C1 segment of cervical spinal cord (tissue), 14 donors: Measurements from ENCODE around the gene ERAL1.
"Not testable (repeated sequence)": the region's sequence is repeated elsewhere in the genome, so short reads cannot be mapped to it uniquely, and the experiment has no call there.

ENCODE experiments used
- DNase-seq, 14 donors: peaks; one replicate each; lab custom pipeline; 2025; lab: John Stamatoyannopoulos, UW

The ERAL1 gene

DNA sequence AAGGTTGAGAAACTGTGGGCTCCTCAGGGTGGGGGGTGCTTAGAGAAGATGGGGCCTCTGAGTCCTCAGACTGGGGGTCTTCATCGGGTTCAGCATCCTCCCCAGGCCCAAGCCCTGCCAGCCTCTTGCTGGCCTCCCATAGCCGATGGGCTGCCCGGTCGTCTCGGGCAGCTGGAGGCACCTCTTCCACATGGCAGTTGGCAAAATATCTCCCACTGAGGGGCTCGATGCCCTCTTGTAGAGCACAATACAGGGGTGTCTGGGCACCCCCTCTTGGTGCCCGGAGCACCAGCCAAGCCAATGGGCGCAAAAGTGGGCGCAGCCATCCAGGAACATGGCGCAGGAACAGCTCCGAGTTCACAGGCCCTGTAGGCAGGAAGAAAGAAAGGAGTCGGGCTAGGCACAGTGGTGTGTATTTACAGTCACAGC lies 43.7 kb downstream of the ERAL1 start:
- no peak for DNase-seq

DNA sequence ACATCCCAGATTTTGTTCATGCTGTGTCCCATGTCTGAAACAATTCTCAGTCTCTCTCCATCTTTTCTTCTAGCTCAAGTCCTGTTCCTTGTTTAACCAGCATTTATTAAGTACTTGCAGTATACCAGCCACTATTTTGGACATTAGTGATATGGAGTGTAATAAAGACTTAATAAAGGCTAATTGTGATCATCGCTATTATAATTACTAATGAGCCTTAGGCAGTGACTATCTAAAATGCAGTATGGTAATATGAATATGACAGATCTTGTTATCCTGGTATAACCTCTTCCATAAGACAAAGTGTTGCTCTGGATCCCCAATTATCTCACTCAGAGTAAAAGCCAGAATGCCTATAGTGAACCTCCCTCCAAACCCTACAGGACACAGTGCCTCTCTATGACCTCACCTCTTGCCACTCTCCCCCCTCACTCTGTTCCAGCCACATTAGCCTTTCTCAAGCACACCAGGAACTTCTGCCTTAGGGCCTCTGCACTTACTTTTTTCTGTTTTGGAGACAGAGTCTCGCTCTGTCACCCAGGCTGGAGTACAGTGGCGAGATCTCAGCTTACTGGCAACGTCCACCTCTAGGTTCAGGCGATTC lies 44.5 kb downstream of the ERAL1 start:
- DNase-seq = no peak

DNA sequence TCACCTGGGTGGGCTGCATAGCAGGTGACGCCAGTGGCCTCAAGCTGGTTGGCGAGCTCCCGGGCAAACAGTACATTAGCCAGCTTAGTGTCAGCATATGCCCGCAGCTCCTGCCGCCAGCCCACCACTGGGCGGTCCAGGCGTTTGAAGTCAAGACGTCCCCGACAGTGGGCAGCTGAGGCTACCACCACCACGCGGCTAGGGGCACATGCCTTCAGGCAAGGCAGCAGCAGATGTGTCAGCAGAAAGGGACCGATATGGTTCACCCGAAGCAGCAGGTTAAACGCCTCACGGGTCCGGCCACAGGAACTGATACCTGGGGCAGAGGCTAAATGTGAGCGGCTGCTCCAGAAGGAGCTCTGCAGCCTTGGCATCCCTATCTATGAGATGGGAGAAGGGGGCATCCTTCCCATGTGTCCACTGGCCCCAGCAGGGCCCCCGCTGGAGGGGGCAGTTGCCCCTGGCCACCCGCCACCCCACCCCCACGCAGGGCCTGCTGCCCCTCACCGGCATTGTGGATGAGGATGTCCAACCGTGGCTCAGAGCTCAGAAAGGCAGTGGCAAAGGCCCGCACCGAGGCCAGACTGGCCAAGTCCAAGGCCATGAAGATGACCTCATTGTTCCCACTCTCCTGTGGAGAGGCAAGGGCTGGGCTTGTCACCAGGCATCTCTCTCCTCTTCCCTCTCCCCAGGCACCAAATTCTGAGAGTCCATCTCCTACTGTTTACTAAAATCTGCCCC lies 46.3 kb downstream of the ERAL1 start:
- DNase-seq = peak in 1 of 14 donors; percentile 66

DNA sequence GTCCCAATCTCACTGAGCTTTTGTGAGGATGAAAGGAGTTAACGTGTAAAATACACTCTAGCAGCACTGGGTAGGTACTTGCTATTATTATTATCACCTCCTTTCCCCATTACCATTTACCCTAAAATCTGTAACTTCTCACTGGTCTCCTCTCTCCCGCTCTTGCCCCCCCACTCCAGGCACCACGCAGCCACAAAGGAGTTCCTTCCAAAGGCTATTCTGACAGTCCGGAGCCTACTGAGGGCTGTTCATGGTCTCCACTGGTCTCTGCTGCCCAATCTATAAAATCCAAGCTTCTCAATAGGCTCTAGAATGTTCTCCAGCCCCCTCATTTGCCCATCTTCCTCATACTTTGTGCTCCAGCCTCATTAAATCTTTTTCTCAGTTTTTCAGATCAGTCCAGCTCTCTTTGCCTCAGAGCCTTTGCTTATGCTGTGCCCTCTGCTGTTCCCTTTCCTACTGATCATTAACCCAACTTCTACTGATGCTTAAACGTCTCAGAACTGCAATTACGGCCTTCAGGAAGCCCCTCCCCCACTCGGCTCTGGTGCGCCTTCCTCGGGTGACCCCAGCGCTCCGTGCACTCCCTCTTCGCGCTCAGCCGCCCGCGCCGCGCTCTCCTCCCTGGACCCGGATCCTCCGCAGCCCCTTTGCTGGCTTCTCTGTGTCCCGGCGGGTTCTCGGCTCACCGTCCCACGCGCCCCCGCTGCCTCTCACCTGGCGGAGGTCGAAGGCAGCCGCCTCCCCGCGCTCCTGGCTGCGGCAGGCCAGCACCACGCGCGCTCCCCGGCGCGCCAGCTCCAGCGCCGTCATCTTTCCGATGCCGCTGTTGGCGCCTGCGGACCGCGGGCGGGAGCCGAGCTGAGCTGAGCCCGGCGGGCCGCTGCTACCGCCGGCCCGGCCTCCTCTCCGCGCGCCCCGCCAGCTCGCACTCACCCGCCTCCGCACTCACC lies 47.3 kb downstream of the ERAL1 start:
- peak in 4 of 14 donors; percentile 60 to 75 (median 68) for DNase-seq

DNA sequence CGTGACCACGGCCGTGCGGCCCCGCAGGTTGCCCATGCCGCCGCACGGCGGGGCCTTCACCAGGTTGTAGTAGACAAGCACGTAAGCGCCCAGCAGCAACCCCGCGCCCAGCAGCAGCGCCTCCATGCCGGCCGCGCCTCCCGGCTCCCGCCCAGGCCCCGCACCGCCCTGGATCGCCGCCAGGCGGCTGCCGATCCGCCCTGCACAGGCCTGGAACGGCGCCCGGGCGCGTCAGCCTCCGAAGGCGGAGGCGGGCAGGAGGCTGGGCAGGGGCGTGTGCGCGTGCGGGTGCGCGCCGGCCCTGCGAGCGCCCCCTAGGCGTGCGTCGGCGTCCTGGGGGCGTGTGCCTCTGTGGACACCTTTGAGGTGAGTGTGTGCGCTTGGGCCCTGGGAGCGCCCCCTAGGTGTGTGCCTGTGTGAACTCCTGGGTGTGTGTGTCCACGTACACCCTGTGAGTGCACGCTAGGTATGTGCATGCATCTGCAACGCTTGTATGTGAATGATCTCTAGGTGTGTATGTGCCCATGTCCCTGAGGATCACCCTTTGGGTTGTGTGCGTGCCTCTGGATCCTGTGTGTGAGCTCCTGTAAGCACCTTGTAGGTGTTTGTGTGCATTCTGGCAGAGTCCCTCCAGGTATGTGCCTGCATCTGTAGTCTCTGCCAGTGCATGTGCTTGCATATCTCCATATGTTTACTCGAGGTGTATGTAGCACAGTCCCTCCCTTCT lies 48.2 kb downstream of the ERAL1 start, which contains the start of gene DHRS13:
TSS of gene DHRS13 (minus strand) at position 261 of the 727 bp plus-strand sequence. CDS start at position 126, 135 bp downstream.
- DNase-seq = peak in 12 of 14 donors; percentile 59 to 87 (median 73)

DNA sequence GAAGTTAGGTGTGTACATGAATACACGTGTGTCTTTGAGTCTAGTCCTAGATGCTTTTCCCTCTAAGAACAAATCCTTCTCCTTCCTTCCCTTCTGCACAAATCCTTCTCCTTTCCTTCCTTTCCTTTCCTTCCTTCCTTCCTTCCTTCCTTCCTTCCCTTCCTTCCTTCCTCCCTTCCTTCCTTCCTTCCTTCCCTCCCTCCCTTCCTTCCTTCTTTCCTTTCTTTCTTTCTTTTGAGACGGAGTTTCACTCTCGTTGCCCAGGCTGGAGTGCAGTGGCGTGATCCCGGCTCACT lies 48.7 kb downstream of the ERAL1 start:
- not testable (repeated sequence) for DNase-seq

DNA sequence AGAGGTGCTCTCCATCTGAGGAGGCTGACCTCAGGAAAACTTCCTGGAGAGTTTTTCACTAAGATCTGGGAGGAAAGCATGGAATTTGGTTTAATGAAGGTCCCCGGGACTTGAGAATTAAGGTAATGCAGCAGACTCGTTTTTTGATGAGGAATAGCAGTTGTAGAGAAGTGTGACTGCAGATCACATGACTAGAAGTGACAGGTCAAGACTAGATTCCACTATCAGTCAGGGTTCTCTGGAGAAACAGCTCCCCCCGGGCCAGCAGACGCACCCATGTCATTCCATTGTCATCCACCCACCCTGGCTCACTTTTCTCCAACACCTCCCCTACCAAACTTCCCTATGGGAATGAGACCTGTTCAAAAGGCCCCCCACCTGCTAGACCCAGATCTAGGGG lies 50.0 kb downstream of the ERAL1 start:
- no peak for DNase-seq

DNA sequence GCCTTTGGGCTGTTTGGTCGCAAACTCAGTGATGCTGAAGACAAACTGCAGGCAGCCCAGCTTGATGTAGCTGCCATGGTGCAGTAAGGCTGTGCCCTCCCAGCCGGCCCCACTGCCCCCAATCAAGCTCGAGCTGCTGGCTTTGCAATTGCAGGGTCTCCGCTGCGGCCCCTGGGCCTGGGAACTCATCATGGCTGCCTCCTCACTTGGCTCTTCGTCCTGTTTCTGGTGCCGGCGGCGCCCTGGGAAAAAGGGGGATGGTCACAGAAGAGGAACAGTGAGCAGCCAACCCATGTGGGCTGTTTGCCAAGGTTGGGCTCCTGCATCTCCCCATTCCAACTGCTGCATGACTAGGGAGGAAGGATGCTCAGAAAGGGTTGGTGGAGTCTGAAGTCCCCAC lies 51.5 kb downstream of the ERAL1 start:
- DNase-seq = peak in 2 of 14 donors; percentile 2 to 29

DNA sequence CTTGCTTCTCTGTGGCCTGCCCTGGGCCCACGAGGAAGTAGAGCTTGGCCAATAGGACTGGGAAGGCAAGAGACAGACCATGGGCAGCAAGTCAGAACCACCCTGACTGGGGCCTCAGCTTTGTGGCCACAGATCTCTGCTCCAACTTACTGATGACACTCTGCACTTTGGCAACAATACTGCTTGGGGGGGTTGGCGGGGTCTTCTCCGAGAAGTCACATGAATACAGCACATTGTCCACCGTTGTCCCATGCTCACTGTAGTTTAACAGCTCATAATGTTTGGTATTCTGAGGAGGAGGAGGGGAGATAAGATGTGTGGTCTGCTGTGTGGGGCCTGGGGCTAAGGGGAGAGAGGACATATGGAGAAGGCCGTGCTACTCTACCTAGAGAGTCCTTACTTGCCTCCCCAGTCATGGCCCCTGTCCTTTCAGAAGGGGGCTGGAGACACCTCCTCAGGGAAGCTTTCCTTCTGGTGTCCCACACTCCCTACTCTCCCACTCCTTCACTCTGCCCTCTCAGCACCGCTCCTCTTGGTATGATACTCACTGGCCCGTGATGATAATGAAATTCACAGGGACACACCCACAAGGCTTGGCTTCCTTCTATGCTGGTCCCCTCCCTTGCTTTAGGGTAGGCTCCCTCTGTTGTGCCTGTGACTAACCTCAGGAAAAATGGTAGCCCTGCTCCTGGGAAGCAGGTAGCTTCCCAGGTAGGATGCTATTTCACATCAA lies 52.1 kb downstream of the ERAL1 start:
- DNase-seq = peak in 2 of 14 donors; percentile 10 to 50

DNA sequence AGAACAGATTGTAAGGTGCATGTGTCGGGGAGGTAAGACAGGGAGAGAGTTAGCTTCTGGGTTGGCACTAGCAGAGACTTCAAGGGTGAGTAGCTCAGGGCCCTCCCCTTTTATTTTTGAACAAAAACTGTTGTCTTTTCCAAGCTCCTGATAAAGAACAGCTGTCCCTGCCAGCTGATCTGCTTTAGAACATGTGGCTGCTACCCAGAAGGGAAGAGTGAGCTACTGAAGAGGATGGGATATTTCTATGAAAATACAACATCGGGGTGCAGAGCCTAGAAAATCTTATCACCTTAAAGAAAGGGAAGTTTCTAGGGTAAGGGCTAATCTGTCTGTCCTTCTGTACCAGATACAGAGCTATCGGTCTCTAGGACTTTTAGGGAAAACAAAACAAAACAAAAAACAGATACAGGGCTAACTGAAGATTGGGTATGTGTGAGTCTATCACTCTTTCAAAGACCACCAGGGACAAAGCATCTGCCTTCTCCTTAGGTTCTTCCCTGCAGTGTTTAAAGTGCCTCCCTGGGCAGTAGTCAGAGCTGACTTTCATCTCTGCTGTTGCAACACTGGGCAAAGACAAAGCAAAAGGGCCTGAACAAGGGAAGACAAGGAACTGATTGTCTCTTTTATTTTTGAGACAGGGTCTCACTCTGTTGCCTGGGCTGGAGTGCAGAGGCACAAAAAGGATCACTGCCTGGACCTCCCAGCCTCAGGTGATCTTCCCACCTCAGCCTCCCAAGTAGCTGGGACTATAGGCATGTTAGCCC lies 53.1 kb downstream of the ERAL1 start:
- DNase-seq = no peak

DNA sequence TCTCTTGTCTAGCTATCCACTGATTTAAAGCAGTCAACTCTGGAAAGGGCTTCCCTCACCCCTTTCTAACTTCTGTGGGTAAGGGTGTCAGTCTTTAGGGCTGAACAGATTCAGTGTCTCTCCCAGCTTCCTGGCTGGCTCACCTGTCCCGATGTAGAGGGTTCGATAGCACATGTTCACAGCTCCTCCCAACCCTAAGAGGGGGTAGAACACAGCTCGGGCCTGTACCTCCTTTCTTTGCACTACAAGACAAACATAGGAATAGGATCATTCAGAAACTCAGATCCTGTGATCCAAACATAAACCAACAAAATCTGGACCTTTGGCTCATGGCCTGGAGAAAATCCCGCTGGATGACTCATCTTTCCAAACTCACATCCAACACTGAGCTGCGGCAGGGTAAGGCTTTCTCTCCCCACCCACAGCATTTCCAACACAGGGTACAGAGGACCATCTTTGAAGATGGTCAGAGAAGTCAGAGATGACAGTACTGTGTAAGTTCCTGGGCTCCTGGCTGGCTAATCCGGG lies 53.9 kb downstream of the ERAL1 start:
- peak in 1 of 14 donors; percentile 18 for DNase-seq

DNA sequence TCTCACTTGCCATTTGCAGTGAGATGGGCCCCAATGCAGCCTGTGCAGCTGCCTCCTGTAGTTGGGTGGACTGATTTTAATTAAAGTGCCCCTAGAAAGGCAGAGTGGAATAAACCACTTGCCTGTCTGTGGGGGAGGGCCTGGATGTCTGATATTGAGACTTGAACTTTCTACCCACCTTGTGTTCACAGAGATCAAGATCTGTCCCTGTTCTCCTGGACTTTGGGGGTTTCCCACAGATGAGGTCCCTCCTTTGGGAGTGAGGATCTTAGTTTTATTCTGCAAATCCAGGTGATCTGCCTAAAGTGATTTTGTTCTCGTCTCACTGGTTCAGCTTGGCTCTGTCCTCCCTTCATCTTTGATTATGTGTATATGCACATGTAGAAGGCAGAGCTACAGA lies 55.7 kb downstream of the ERAL1 start:
- no peak for DNase-seq
